GM12891 (cell line): ENCODE data around the gene NEURL4.

Experiments used
- DNase-seq: peaks from one replicate; pipeline ENCODE4 v3.0.0; 2011; ENCODE audit warnings: low spot score; ENCODE audit not compliant: insufficient read length
- FAIRE-seq: peaks from 2 replicates; lab custom pipeline; 2011; peaks lifted over from hg19 to GRCh38; lab: Jason Lieb, UNC
- PAX5 ChIP-seq: IDR thresholded peaks from 2 replicates; pipeline ENCODE4 v1.6.1; 2011; ENCODE audit warnings: low read length, moderate library complexity, mild to moderate bottlenecking; ENCODE audit not compliant: insufficient read depth, severe bottlenecking
- POLR2A ChIP-seq: IDR thresholded peaks from 2 replicates; pipeline ENCODE4 v1.6.1; 2011; ENCODE audit warnings: low read depth, low read length, control low read depth
- POLR2AphosphoS5 ChIP-seq: IDR thresholded peaks from 2 replicates; pipeline ENCODE4 v1.6.1; 2011; ENCODE audit warnings: low read depth, low read length, control low read depth
- POU2F2 ChIP-seq: IDR thresholded peaks from 2 replicates; pipeline ENCODE4 v1.6.1; 2011; ENCODE audit warnings: low read depth, mild to moderate bottlenecking, control low read depth, low read length, moderate library complexity
- SPI1 ChIP-seq: IDR thresholded peaks from 2 replicates; pipeline ENCODE4 v1.6.1; 2011; ENCODE audit warnings: low read depth, low read length, control low read depth
- TAF1 ChIP-seq: IDR thresholded peaks from 2 replicates; pipeline ENCODE4 v1.6.1; 2011; ENCODE audit warnings: low read depth, low read length, control low read depth

Gene NEURL4

DNA sequence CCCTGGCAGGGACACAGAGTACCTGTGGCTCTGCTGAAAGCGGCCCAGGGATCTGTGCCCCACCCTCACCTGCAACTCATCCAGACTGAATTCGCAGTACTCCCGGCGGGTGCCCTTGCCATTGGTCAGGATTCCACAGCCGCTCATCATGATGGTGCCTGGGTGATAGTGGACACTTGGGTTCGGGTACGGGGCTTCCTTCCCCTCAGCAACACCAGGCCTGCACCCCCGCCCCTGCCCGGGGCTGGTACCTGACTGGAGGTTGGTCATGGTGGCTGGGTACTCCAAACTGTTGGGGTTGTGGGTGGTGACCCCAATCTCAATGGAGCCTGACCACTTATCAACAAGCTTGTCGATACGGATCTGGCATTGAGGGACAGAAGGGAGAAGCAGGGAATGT is 2.9 kb downstream of the NEURL4 start:
- TF ChIP-seq TAF1 (no peak), POU2F2 (no peak), POLR2AphosphoS5 (no peak), POLR2A (no peak), SPI1 (no peak), PAX5 (no peak)
- FAIRE-seq (no peak), DNase-seq (no peak)

DNA sequence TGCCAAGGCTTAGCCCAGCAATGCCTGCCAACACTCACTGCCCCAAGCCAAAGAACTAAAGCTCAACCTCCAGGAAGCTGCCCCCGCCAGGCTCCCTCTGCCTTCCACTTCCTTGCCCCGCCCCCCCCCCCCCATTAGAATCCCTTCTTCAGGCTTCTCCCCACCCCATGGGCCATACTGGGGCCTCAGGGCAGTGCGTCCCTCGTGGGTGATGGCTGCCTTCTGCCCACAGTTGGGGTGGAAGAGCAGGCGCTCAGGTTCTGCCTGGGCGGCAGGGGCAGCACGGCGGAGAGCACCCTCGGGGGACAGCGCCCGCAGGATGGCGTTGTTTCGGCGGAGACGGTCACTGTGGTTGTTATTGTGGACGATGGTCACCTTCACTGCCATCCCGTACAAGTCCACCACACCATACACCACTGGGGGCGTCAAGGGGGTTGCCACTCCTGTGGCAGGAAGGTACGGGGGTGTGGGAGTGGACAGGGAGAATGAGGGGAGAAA is 4.1 kb downstream of the NEURL4 start:
- DNase-seq (no peak), FAIRE-seq (no peak)
- TF ChIP-seq SPI1, result no peak

DNA sequence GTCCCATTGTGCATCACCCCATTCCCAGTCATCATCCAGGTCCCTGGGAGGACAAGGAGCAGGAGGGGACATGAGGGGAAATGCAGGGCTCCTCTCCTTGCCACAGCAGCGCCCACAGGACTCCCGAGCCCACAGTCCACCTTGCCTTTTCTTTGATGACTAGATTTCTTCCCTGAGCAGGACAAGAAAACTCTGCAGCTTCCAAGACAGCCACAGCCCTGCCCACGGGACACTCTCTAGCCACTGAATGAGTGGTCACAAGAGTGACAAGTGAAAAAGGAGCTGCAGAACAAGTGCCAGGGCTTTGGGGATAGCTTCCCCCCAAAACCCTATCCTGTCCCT is 4.7 kb downstream of the NEURL4 start:
- no peak for TF ChIP-seq SPI1
- TF ChIP-seq TAF1, result no peak
- no peak for TF ChIP-seq POLR2AphosphoS5
- TF ChIP-seq POLR2A, result no peak
- TF ChIP-seq PAX5, result no peak
- no peak for TF ChIP-seq POU2F2
- DNase-seq (no peak), FAIRE-seq (no peak)

DNA sequence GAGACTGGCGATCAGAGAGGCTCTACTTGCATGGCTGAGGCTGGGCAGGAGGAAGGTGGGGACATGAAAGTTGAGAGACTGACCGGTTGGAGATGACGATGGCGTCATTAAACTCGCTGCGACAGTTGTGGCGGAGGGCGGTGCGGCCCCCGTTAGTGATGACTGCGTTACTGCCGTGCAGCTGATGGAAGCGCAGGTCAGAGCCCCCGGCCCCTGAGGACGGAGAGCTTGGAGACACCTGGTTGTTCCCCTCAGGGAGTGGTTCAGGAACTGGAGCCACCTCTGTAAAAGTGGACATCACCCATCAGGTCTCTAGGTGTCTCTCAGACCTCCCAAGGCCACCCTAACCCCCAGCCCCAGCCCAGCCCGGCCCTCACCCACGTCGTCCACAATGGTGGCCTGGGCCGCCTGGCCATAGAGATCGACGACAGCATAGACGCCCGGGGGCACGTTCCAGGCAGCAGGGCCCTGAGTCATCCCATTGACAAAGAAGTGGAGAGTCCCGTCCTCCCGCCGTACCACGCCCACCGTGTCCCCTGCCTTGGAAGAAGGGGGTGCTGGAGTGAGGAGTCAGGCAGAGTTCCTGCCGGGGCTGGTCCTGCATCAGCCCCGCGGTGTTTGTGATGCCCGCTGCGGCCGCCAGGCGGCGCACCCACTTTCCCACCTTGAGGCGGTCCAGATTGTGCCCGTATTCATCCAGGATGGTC is 5.3 kb downstream of the NEURL4 start:
- TF ChIP-seq SPI1, result no peak
- no peak for TF ChIP-seq TAF1
- no peak for TF ChIP-seq POLR2A
- no peak for TF ChIP-seq POLR2AphosphoS5
- TF ChIP-seq POU2F2, result no peak
- no peak for TF ChIP-seq PAX5
- DNase-seq (peak; percentile 86), FAIRE-seq (peak; percentile 90)

DNA sequence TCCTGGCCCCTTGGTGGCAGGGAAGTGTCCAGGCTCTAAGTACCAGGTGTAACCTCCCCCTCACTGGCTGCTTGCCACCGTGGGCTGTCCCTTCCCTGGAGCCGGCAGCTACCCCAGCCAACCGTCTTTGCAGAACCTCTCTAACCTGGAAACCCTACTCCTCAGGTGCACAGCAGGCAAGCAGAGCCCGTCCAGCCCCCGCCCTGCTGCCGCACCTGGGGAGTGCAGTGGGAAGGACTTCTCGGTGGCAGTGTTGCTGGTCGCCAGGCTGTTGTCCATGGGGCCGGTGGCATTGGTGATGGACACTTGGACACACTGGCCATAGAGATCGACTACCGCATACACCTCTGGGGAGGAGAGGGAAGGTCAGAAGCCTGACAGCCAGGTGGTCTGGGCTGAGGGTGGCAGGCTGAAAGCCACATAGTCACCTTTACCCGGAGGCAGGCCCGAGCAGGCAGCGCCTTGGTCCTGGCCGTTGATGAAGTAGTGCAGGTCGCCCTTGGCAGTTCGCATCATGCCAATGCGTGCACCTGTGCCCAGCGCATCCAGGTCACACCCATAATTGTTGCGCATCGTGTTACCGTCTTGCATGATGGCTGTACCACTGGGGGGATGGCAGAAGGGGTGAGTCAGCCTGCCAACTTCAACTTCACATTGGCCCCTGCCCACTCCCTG is 6.5 kb downstream of the NEURL4 start:
- TF ChIP-seq POLR2AphosphoS5 (no peak), SPI1 (no peak), POLR2A (no peak), POU2F2 (no peak), TAF1 (no peak), PAX5 (no peak)
- peak; percentile 6 for DNase-seq
- no peak for FAIRE-seq

DNA sequence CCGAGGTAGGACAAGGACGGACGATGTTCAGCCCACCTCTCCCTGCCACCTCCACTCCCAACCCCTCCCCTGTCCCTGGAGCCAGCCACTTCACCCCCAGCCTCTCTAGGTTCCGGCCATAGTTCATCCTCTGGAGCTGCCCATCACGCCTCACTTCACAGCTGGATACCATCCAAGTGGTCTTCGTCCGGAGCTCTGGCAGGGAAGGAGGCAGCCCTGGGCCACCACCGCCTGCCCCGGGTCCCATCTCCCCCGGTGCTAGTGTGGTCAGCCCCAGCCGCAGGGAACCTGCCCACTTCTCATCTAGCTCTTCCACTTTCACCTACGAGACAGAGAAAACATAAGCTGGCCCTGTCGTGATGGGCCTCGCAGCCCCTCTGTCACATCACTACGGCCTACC is 7.7 kb downstream of the NEURL4 start:
- TF ChIP-seq SPI1, result no peak
- TF ChIP-seq PAX5, result no peak
- TF ChIP-seq POLR2A, result no peak
- no peak for TF ChIP-seq POU2F2
- no peak for TF ChIP-seq POLR2AphosphoS5
- no peak for TF ChIP-seq TAF1
- DNase-seq, result peak; percentile 3
- FAIRE-seq, result no peak

DNA sequence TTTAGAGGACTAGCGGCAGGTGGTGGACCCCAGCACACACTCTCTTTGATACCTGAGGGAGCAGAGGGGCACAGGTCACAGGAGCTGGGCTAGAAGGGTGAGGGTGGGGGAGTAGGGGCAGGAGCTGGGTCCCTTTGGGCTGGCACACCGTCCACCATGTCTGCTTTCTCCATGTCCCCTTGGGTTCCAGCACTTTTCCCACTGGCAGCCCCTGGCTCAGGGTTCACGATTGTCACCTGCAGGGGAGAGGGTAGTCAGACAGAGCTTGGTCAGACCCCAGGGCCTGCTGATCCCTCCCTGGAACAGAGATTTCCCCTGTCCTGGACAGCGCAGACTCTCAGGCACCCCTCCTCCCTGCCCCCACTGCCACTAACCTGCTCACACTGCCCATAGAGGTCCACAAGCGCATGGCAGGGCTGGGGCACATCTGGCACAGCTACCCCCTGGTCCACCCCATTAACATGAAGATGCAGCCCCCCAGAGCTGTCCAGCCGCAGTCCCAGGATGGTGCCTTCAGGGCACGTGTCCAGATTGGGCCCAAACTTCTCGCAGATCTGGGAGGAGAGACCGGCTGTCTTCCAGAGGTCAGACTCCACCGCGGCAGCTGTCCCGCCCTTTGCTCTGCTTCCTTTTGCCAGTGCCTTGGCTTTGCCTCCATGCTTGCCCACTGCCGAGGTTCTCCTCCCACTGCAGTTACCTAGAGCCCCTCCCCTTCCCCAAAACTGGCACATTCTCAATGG is 10.8 kb downstream of the NEURL4 start:
- TF ChIP-seq SPI1 (no peak), TAF1 (no peak), POU2F2 (no peak), PAX5 (no peak), POLR2AphosphoS5 (no peak), POLR2A (no peak)
- FAIRE-seq, result no peak
- peak; percentile 3 for DNase-seq

DNA sequence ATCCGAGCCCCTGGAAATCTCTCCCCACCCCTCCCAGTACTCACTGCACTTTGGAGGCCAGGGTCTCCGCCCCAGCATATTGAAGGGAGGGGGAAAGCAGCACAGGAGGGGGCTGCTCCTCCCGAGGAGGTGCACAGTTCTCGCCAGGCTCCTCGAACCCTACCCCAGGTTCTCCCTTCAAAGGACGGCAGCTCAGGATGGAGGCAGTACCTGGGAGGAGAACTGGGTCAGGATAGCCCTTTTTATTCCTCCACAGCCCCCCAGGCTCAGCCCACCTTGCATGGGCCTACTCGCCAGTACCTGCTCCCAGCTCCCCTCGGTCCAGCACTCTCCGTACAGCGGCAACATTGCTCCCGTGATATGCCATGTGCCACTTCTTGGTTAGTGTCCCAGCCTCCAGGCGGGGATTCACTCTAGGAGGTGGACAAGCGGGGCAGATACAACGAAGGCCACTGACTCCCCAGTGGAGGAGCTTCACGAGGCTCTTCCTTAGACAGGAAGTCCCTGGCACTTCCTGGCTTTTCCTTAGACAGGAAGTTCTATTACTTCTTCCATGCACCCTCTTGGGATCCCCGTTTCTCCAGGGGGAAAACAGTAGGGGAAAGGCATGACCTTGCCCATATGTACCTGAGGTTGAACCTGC is 11.9 kb downstream of the NEURL4 start:
- TF ChIP-seq SPI1, result no peak
- TF ChIP-seq TAF1, result no peak
- TF ChIP-seq PAX5, result no peak
- TF ChIP-seq POLR2AphosphoS5, result no peak
- TF ChIP-seq POLR2A, result no peak
- TF ChIP-seq POU2F2, result no peak
- FAIRE-seq (no peak), DNase-seq (peak; percentile 6)

DNA sequence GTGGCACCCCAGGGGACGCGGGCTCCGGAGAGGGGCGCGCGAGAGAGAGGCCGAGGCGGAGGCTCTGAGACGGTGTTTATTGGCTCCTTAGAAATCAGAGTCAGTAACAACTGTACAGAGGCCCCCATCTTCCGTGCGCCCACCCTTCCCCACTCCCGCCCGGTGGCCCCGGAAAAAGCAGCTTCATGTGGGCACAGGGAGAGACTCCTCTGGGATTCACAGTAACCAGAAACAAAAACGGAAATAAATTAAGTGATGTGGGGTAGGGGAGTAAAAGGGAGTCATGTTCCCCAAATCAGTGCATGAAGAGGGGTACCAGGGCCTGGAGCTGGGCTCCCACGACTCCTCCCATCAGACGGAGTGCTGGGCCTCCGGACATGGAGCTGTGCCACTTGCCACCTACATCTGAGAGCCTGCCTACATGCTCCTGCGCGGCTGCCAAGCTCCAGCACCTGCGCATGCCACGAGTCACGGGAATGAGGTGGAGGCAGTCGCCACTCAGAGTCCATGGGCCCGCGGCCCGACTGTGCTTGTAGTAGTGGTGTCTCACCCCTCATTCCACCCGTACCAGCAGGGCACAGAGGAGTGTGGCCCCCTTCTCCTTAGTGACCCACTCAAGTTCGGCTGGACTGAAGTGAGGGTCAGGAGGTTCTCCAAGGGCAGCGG is 13.4 kb downstream of the NEURL4 start:
- peak; percentile 32 for DNase-seq
- TF ChIP-seq POLR2A (no peak), PAX5 (no peak), SPI1 (no peak), POU2F2 (no peak), TAF1 (no peak)
- FAIRE-seq, result no peak
